Measurements from ENCODE around the gene FER1L5. TPM values are rescaled to one million over a fixed set of nuclear protein-coding genes. Genes with fewer than 3 reads are reported as not detected.

Gene FER1L5
- total and polyA plus RNA-seq, 9 of the 15 experiments (the other 6 are each of a cell fraction or from before 2014, with no cell fraction given) = 0.01 TPM; not detected in 6

- TF ChIP-seq NCOA2 (IDR thresholded peaks at IDR 0.05; ENCODE audit: partially characterized antibody in 2 of 2) = no peak
- peak; percentile 37; the same call in 1 of the 2 replicates for TF ChIP-seq ZKSCAN8 (CRISPR knock-in tag; IDR thresholded peaks at IDR 0.05)
- TF ChIP-seq STAT6 (CRISPR knock-in tag; IDR thresholded peaks at IDR 0.05) = no peak
Measured at GRCh38 chr2:96601382-96602292, 40.9 kb upstream of the FER1L5 start (continued).

- no peak overlapping the region for H3K4me3 ChIP-seq
- no peak for FAIRE-seq
- ATAC-seq = peak; percentile 48
- H3K9me3 ChIP-seq (replicated peaks; ENCODE audit: control insufficient read depth, insufficient read depth, low read depth, low read length) = no peaks in the 10 kb centered on the region
- H3K36me3 ChIP-seq (ENCODE audit: control insufficient read depth, insufficient read depth, low read length) = peaks cover 92% of the 10 kb centered on the region
- POLR2A ChIA-PET = interaction anchor here (1.0 to 2.7 kb wide), 6 partner anchors 9 to 48 kb away, joined by 3 to 7 read pairs (median 6); partner anchors contain the start of gene KANSL3
- no peaks in the 10 kb centered on the region for H3K9me1 ChIP-seq (ENCODE audit: control insufficient read depth, insufficient read depth, low read length)
- peak in 1 of 4 experiments; percentile 7 for DNase-seq (ENCODE audit: extremely low read depth in 1 of 4, low spot score in 3 of 4)
- H3K27me3 ChIP-seq (ENCODE audit: control insufficient read depth in 2 of 2, insufficient read depth in 2 of 2, low read length in 2 of 2) = no peaks in the 10 kb centered on the region
- no peak overlapping the region for H2AFZ ChIP-seq (ENCODE audit: low read depth, low read length)
- H3K79me2 ChIP-seq (ENCODE audit: control insufficient read depth, insufficient read depth, low read length) = no peaks in the 10 kb centered on the region; the same call in 2 of the 3 replicates
- BruUV-seq (replicated peaks) = no TSS peak
- 0 out of 2 replicates have a peak, but pooled peaks cover 4% of the 10 kb centered on the region for H4K20me1 ChIP-seq (replicated peaks; ENCODE audit: control insufficient read depth, insufficient read depth, low read length)
- CTCF ChIA-PET (ENCODE audit: low intra/inter-chr PET ratio) = interaction anchor here (0.6 kb wide), 1 partner anchor 161 kb away, joined by 3 read pairs; no protein-coding TSS in a partner anchor
- H3K27ac ChIP-seq (ENCODE audit: extremely low read depth, low read depth, low read length) = peak overlapping the region; percentile 43; the same call in 1 of the 3 replicates
- H3K9ac ChIP-seq (ENCODE audit: insufficient read depth in 1 of 2, low read depth in 2 of 2, low read length in 2 of 2) = peak overlapping the region in 1 of 2 experiments; percentile 63; a peak in 2 of 4 replicates
- H3K4me1 ChIP-seq (replicated peaks in 1 of 2; ENCODE audit: control insufficient read depth in 2 of 2, insufficient read depth in 2 of 2, low read length in 2 of 2) = peaks cover 5 to 8% of the 10 kb centered on the region in 2 experiments; a peak in 4 of 5 replicates
- in situ Hi-C loops (cut with MboI) = no loop called here
- intact Hi-C loops (cut with micrococcal nuclease) = no loop called here
- 100% methylated on average over 2 of the region's 2 CpGs for WGBS (ENCODE audit: insufficient coverage, low coverage, missing lambda C conversion rate)
- H3K4me2 ChIP-seq (ENCODE audit: insufficient read depth, low read length) = no peak overlapping the region; the same call in 1 of the 2 replicates
- TF ChIP-seq E2F8 (IDR thresholded peaks at IDR 0.05; ENCODE audit: low read depth, partially characterized antibody) (no peak), ESRRA (IDR thresholded peaks at IDR 0.05; ENCODE audit: borderline replicate concordance, low read depth) (no peak), BCOR (IDR thresholded peaks at IDR 0.05) (peak; percentile 81), STAT6 (CRISPR knock-in tag; IDR thresholded peaks at IDR 0.05) (no peak)
Measured at GRCh38 chr2:96602330-96602823, 40.2 kb upstream of the FER1L5 start.
